Measurements from ENCODE around the gene REV3L. TPM values are rescaled to one million over a fixed set of nuclear protein-coding genes. Genes with fewer than 3 reads are reported as not detected.
A peak's percentile ranks its signal among the peaks of the same experiment; 100 is the strongest.
"Not testable (repeated sequence)": the region's sequence is repeated elsewhere in the genome, so short reads cannot be mapped to it uniquely, and the experiment has no call there.

The REV3L gene
- total RNA-seq, 1 experiment from 2014 or later: 6.6 TPM

GRCh38 chr6:111480988-111481822 lies 1.8 kb downstream of the REV3L start:
- no peak for DNase-seq
- Histone ChIP-seq H3K9me3 (no peaks in the 10 kb centered on the region), H3K36me3 (no peaks in the 10 kb centered on the region), H3K27me3 (no peaks in the 10 kb centered on the region), H3K4me3 (peak overlapping the region; percentile 83)

GRCh38 chr6:111478749-111479148 lies 4.3 kb downstream of the REV3L start:
- no peaks in the 10 kb centered on the region for H3K9me3 ChIP-seq
- no peaks in the 10 kb centered on the region for H3K27me3 ChIP-seq
- H3K4me3 ChIP-seq: no peak overlapping the region
- no peaks in the 10 kb centered on the region for H3K36me3 ChIP-seq
- DNase-seq: no peak

- DNase-seq: no peak
- H3K9me3 ChIP-seq: no peaks in the 10 kb centered on the region
These were observed 4.9 kb downstream of the REV3L start for GRCh38 chr6:111478064-111478476.

GRCh38 chr6:111477481-111477938 lies 5.5 kb downstream of the REV3L start:
- Histone ChIP-seq H3K9me3 (no peaks in the 10 kb centered on the region), H3K4me3 (no peak overlapping the region), H3K36me3 (no peaks in the 10 kb centered on the region), H3K27me3 (no peaks in the 10 kb centered on the region)
- DNase-seq: no peak

More at GRCh38 chr6:111478064-111478476, 4.9 kb downstream of the REV3L start:
- Histone ChIP-seq H3K4me3 (no peak overlapping the region), H3K36me3 (no peaks in the 10 kb centered on the region), H3K27me3 (no peaks in the 10 kb centered on the region)

GRCh38 chr6:111476061-111476460 lies 7.0 kb downstream of the REV3L start:
- not testable (repeated sequence) for H3K27me3 ChIP-seq, H3K4me3 ChIP-seq, DNase-seq, H3K36me3 ChIP-seq, H3K9me3 ChIP-seq

- no peaks in the 10 kb centered on the region for H3K27me3 ChIP-seq
- DNase-seq: no peak
- H3K36me3 ChIP-seq: peaks cover 4% of the 10 kb centered on the region; the same call in 1 of the 2 replicates
- no peaks in the 10 kb centered on the region for H3K9me3 ChIP-seq
- H3K4me3 ChIP-seq: no peak overlapping the region
These were observed 8.2 kb downstream of the REV3L start for GRCh38 chr6:111474771-111475170.

- peaks cover 4% of the 10 kb centered on the region; the same call in 1 of the 2 replicates for H3K36me3 ChIP-seq
- H3K27me3 ChIP-seq: no peaks in the 10 kb centered on the region
- H3K9me3 ChIP-seq: no peaks in the 10 kb centered on the region
- no peak overlapping the region for H3K4me3 ChIP-seq
- DNase-seq: no peak
These were observed 8.9 kb downstream of the REV3L start for GRCh38 chr6:111474106-111474505.

GRCh38 chr6:111472933-111473435 lies 10.0 kb downstream of the REV3L start:
- DNase-seq: no peak
- no peaks in the 10 kb centered on the region for H3K9me3 ChIP-seq
- peaks cover 4% of the 10 kb centered on the region; the same call in 1 of the 2 replicates for H3K36me3 ChIP-seq
- no peaks in the 10 kb centered on the region for H3K27me3 ChIP-seq
- H3K4me3 ChIP-seq: no peak overlapping the region

- DNase-seq: no peak
These were observed 11.1 kb downstream of the REV3L start for GRCh38 chr6:111471958-111472357.

GRCh38 chr6:111471533-111471932 lies 11.5 kb downstream of the REV3L start:
- no peaks in the 10 kb centered on the region for H3K27me3 ChIP-seq
- no peak overlapping the region for H3K4me3 ChIP-seq
- peaks cover 4% of the 10 kb centered on the region; the same call in 1 of the 2 replicates for H3K36me3 ChIP-seq
- DNase-seq: no peak
- H3K9me3 ChIP-seq: no peaks in the 10 kb centered on the region

More at GRCh38 chr6:111471958-111472357, 11.1 kb downstream of the REV3L start:
- H3K36me3 ChIP-seq: peaks cover 4% of the 10 kb centered on the region; the same call in 1 of the 2 replicates
- no peak overlapping the region for H3K4me3 ChIP-seq
- no peaks in the 10 kb centered on the region for H3K9me3 ChIP-seq
- no peaks in the 10 kb centered on the region for H3K27me3 ChIP-seq

GRCh38 chr6:111470991-111471390 lies 12.0 kb downstream of the REV3L start:
- Histone ChIP-seq H3K9me3 (no peaks in the 10 kb centered on the region), H3K27me3 (no peaks in the 10 kb centered on the region), H3K36me3 (peaks cover 4% of the 10 kb centered on the region; the same call in 1 of the 2 replicates), H3K4me3 (no peak overlapping the region)
- DNase-seq: no peak

- H3K27me3 ChIP-seq: no peaks in the 10 kb centered on the region
These were observed 13.5 kb downstream of the REV3L start for GRCh38 chr6:111469543-111469942.

GRCh38 chr6:111468329-111469012 lies 14.5 kb downstream of the REV3L start:
- H3K36me3 ChIP-seq: peaks cover 4% of the 10 kb centered on the region; the same call in 1 of the 2 replicates
- no peaks in the 10 kb centered on the region for H3K27me3 ChIP-seq
- no peak overlapping the region for H3K4me3 ChIP-seq
- peak; percentile 27 for DNase-seq
- no peaks in the 10 kb centered on the region for H3K9me3 ChIP-seq

More at GRCh38 chr6:111469543-111469942, 13.5 kb downstream of the REV3L start:
- Histone ChIP-seq H3K4me3 (no peak overlapping the region), H3K9me3 (no peaks in the 10 kb centered on the region), H3K36me3 (peaks cover 4% of the 10 kb centered on the region; the same call in 1 of the 2 replicates)
- DNase-seq: no peak

- Histone ChIP-seq H3K4me3 (no peak overlapping the region), H3K27me3 (no peaks in the 10 kb centered on the region), H3K9me3 (peaks cover 1% of the 10 kb centered on the region; the same call in 1 of the 2 replicates), H3K36me3 (peaks cover 13% of the 10 kb centered on the region)
- DNase-seq: no peak
These were observed 18.8 kb downstream of the REV3L start for GRCh38 chr6:111464184-111464583.

GRCh38 chr6:111462770-111463391 lies 20.1 kb downstream of the REV3L start:
- DNase-seq: no peak
- peaks cover 17% of the 10 kb centered on the region; the same call in 1 of the 2 replicates for H3K36me3 ChIP-seq

GRCh38 chr6:111461860-111462259 lies 21.2 kb downstream of the REV3L start:
- Histone ChIP-seq H3K9me3 (peaks cover 14% of the 10 kb centered on the region), H3K27me3 (no peaks in the 10 kb centered on the region), H3K4me3 (no peak overlapping the region), H3K36me3 (peaks cover 17% of the 10 kb centered on the region; the same call in 1 of the 2 replicates)
- DNase-seq: no peak

More at GRCh38 chr6:111462770-111463391, 20.1 kb downstream of the REV3L start:
- H3K4me3 ChIP-seq: no peak overlapping the region
- H3K9me3 ChIP-seq: peaks cover 13% of the 10 kb centered on the region
- H3K27me3 ChIP-seq: no peaks in the 10 kb centered on the region
